Activated CD4-positive, alpha-beta T cell treated with anti-CD3 and anti-CD28 coated beads, Interleukin-10, Interleukin-2, amounts not matched to agents 100 ng/mL and 50 ng/mL, durations not matched to agents 16 hours and 8 hours (primary cell): ENCODE measurements around the gene RBM27.
"Not testable (repeated sequence)": the region's sequence is repeated elsewhere in the genome, so short reads cannot be mapped to it uniquely, and the experiment has no call there.

Source experiments
- DNase-seq: peaks from one replicate; pipeline ENCODE4 v3.0.0-alpha.2; 2020

The RBM27 gene

GRCh38 chr5:146203011-146203871 lies at the start of gene RBM27:
Gene RBM27 (plus strand): TSS chr5:146203605. CDS start chr5:146203766, 161 bp downstream.
- peak; percentile 99 for DNase-seq

DNA sequence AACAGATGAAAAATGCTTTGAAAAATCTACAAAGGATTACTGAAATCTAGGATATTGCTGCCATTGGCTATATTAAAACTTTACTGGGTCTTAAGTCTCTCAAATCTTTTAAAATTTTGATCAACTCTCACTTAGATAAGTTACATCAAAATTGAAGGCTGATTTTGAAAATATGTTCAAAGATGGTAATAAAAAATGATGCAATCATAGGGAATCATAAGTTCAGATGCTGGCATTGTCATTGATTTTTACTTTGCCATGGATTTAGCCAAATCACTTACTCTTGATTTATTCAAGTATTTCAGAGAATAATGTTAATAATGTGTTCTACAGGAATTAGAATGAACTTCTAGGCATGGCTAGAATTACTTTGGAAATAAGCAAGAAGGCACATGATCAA lies 45.1 kb upstream of the RBM27 start:
- DNase-seq = no peak

DNA sequence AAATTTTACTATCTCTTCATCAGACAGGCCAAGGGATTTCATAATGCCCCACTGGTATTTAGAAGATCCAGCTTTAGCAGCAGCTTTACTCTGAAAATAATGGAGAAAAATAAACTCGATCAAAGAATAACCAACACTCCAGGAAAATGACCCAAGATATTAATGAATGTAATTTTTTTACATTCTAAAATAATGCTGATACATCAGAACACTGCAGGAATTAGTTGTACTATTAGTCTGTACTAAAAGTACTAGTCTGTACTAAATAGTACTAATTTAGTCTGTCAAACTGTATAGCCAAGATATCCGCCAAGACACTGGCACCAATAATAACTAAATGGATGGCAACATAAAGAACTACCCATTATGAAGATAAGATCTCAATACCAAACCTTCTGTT lies 39.0 kb upstream of the RBM27 start:
- no peak for DNase-seq

GRCh38 chr5:146165460-146165859 lies 37.9 kb upstream of the RBM27 start:
- DNase-seq = no peak

- no peak for DNase-seq
Measured at GRCh38 chr5:146165903-146166302, 37.5 kb upstream of the RBM27 start.

DNA sequence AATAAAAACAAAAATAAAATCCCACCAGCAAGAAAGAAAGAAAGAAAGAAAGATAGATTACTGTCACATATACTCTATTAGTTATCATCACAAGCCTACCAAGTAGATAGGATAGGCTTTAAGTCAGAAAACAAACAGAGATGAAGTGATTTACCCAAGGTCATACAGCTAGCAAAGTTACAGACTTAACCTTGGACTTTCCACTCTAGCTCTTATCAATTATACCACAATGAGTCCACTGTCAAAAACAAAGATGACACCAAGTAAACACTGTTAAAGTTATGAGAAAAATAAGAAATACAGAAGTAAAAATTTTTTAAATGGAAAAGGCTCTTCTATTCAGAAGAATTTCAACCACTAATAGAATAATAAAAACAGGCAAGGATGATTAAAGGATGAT lies 34.3 kb upstream of the RBM27 start:
- no peak for DNase-seq

DNA sequence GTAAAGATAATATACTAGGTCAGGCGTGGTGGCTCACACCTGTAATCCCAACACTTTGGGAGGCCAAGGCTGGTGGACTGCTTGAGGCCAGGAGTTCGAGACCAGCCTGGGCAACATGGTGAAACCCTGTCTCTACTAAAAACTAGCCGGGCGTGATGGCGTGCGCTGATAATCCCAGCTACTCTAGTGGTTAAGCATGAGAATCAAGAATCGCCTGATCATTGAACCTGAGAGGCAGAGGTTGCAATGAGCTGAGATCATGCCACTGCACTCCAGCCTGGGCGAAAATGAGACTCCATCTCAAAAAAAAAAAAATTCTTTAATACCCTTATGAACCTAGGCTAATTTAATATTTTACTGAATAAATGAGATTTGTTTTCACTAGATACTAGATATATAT lies 30.4 kb upstream of the RBM27 start:
- DNase-seq = not testable (repeated sequence)

DNA sequence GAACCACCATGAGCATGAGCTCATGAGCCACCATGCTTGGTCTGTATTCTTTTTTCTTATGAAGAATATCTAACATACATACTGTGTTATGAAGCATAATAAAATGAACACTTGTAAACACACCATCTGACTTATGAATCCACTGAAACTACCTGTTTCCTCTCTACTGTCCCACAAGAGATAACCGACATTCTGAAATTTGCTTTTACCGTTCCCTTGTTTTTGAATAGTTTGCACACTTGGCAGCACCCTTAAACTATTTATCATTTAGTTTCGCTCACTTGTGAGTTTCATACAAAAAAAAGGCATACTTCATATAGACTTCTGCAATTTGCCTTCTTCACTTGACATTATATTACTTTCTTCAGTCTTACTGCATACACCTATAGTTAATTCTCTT lies 29.8 kb upstream of the RBM27 start:
- peak; percentile 42 for DNase-seq

- no peak for DNase-seq
Measured at GRCh38 chr5:146176805-146177204, 26.6 kb upstream of the RBM27 start.

DNA sequence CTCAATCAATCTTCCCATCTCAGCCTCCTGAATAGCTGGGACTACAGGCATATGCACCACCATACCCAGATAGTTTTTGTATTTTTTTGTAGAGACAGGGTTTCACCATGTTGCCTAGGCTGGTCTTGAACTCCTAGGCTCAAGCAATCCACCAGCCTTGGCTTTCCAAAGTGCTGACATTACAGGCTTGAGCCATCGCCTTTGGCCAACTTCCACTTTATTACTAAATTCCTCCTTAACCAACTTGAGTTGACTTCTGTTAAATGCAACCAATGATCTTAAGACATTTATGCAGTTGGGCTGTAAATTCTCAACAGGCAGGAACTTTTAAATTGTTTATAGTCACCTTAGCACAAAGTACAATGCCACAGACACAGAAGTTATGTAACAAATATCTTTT lies 23.7 kb upstream of the RBM27 start:
- no peak for DNase-seq

DNA sequence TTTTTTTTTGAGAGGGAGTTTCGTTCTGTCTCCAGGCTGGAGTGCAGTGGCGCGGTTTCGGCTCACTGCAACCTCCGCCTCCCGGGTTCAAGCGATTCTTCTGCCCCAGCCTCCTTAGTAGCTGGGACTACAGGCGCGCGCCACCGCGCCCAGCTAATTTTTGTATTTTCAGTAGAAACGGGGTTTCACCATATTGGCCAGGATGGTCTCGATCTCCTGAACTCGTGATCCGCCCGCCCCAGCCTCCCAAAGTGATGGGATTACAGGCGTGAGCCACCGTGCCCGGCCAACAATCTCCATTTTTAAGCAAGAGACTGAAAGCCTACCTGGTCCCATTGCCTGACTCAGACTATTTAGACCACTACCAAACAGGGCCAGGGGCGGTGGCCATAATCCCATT lies 20.0 kb upstream of the RBM27 start:
- not testable (repeated sequence) for DNase-seq

GRCh38 chr5:146185161-146185560 lies 18.2 kb upstream of the RBM27 start:
- no peak for DNase-seq

GRCh38 chr5:146188358-146188757 lies 15.0 kb upstream of the RBM27 start:
- no peak for DNase-seq

GRCh38 chr5:146192571-146193043 lies 10.8 kb upstream of the RBM27 start:
- DNase-seq = no peak

- no peak for DNase-seq
Measured at GRCh38 chr5:146193285-146193684, 10.1 kb upstream of the RBM27 start.

DNA sequence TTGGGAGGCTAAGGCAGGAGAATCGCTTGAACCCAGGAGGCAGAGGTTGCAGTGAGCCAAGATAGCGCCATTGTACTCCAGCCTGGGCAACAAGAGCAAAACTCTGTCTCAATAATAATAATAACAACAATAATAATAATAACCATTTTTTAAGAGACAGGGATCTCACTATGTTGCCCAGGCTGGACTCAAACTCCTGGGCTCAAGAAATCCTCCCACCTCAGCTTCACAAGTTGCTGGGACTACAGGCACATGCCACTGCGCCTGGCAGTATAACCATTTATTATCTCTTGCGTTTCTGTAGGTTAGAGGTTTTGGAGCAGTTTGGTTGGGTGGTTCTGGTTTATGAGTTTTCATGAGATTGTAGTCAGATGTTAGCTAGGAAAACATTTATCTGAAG lies 8.4 kb upstream of the RBM27 start:
- DNase-seq = not testable (repeated sequence)

DNA sequence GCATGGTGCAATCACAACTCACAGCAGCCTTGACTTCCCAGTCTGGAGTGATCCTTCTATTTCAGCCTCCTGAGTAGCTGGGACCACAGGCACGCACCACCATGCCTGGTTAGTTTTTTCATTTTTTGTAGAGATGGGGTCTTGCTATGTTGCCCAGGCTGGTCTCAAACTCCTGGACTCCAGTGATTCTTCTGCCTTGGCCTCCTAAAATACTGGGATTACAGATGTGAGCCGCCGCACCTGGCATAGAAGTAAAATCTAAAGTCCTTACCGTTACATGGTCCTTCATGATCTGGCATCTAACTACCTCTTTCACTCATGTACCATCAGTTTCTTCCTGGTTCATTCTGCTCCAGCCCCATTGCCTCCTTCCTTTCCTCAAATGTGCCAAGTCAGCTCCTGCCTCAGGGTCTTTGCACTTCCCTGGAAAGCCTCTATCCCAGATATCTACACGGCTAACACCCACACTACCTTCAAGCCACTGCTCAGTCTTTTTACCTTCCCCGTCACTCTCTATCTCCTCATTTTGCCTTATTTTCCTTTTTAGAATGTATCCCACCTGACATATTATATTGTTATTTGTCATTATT lies 6.9 kb upstream of the RBM27 start:
- DNase-seq = no peak

DNA sequence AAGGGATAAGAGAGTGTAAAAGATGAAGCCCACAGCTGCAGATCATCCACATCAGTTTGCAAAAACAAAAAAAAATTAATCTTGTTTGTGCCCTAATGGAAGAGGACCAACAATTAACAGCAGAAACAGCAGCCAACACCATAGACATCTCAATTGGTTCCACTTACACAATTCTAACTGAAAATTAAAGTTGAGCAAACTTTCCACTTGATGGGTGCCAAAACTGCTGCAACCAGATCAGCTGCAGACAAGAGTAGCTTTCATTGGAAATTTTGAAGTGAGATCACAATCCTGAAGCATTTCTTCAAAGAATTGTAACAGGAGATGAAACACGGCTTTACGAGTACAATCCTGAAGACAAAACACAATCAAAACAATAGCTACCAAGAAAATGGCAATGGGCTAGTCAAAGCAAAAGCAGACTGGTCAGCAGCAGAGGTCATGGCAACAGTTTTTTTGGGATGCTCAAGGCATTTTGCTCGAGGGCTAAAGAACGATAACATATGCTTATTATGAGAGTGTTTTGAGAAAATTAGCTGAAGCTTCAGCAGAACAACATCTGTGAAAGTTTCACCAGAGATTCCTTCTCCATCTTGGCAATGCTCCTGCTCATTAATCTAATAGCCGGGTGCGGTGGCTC lies 4.1 kb upstream of the RBM27 start:
- DNase-seq = no peak

DNA sequence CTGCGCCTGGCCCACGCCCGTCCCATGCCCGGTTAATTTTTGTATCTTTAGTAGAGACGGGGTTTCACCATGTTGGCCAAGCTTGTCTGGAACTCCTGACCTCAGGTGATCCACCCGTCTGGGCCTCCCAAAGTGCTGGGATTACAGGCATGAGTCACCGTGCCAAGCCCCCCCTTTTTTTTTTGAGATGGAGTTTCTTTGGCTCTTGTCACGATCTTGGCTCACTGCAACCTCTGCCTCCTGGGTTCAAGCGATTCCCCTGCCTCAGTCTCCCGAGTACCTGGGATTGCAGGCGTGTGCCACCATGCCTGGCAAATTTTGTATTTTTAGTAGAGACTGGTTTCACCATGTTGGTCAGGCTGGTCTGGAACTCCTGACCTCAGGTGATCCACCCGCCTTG lies 1.6 kb upstream of the RBM27 start:
- not testable (repeated sequence) for DNase-seq

- no peak for DNase-seq
Measured at GRCh38 chr5:146203872-146204192, 427 bp downstream of the RBM27 start.

DNA sequence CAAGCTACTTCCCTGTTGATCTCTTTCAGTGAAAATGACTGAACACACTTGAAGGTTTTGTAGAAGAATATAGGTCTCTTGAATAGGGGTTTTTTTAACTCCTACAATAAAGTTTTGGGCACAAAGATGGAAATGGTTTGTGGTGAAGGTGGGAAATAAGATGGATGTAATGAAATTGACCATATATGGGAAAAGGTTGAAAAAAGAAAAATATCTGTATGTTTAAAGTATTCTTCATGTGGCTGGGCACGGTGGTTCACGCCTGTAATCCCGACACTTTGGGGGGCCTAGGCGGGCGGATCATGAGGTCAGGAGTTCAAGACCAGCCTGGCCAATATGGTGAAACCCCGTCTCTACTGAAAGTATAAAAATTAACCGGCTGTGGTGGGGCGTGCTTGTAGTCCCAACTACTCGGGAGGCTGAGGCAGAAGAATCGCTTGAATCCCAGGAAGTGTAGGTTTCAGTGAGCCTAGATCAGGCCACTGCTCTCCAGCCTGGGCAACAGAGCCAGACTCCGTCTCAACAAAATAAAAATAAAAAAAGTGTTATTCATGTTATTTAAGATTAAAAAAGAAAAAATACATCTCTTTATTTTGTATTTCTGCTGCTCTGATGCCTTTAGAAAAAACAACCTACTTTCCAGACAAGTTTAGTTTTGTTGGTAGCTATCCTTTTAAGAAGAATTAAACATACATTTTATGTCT lies 2.2 kb downstream of the RBM27 start:
- DNase-seq = peak; percentile 15

DNA sequence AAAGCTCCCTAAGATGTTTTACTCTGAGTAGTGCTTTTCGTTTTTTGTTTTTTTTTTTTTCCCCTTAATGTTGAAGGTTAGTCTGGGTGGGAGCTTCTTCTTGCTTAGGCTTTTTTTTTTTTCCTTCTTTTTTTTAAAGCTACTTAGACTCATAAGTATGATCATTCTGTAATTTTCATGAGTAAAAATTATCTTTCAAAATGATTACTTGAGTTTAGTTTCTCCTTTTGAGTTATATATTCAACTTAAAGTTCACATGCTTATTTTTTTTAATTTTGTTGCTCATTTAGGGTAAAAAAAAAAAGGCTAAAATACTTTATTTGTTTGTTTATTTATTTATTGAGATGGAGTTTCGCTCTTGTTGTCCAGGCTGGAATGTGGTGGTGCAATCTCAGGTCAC lies 2.9 kb downstream of the RBM27 start:
- DNase-seq = no peak

DNA sequence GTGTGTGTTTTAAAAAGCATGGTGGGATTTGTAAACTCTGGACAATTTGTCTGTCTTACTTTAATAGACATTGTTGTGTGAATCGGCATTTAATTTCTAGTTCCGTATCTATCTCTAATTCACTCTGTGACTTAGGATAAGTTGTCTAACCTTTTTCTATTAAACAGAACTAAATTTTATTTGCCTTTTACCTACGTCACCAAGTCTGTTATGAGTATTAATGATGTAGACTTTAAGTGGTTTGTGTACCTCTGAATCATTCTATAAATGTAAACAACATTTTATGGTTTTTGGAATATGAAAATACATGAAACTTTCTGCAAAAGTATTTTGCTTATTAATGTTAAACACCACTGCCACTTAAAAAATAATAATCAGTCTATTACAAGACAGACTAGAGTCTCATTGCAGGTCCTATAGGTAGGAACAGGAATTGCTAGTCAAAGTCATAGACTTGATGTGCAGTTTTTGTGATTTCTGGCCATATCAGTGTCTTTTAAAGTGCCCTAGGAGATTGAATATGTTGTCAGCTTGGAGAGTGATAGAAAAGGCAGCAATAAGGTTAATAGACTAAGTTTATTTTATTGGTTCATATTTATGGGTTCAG lies 5.6 kb downstream of the RBM27 start:
- DNase-seq = no peak
